PFSK-1 (cell line): ENCODE data around the gene SCO2.

Experiments used
- FOXP2 ChIP-seq: optimal IDR thresholded peaks from 2 replicates; pipeline ENCODE3; 2011; ENCODE audit warnings: borderline replicate concordance, control low read depth, inconsistent platforms; ENCODE audit not compliant: insufficient read depth; ENCODE audit errors: extremely low read length, extremely low read depth
- POLR2AphosphoS5 ChIP-seq: IDR thresholded peaks from 2 replicates; pipeline ENCODE4 v1.6.1; 2012; ENCODE audit warnings: low read depth, mild to moderate bottlenecking, control low read depth, low read length, moderate library complexity
- SIN3A ChIP-seq: IDR thresholded peaks from 2 replicates; pipeline ENCODE4 v1.6.1; 2012; ENCODE audit warnings: mild to moderate bottlenecking, low read length, moderate library complexity, borderline replicate concordance; ENCODE audit not compliant: insufficient read depth
- TAF1 ChIP-seq: IDR thresholded peaks from 2 replicates; pipeline ENCODE4 v1.6.1; 2012; ENCODE audit warnings: low read length, control low read depth, borderline replicate concordance; ENCODE audit not compliant: insufficient read depth
- TF ChIP-seq, protein P1 (sequence below), 2 experiments: IDR thresholded peaks; 2 replicates each; pipeline versions ENCODE4 v1.6.1 to v1.8.0; 2011 to 2012; ENCODE audit warnings: low read depth in 2 of 2, low read length in 2 of 2, control low read depth in 1 of 2, inconsistent platforms in 1 of 2, mild to moderate bottlenecking in 1 of 2, moderate library complexity in 1 of 2; ENCODE audit not compliant: insufficient read depth in 1 of 2

The SCO2 gene

DNA sequence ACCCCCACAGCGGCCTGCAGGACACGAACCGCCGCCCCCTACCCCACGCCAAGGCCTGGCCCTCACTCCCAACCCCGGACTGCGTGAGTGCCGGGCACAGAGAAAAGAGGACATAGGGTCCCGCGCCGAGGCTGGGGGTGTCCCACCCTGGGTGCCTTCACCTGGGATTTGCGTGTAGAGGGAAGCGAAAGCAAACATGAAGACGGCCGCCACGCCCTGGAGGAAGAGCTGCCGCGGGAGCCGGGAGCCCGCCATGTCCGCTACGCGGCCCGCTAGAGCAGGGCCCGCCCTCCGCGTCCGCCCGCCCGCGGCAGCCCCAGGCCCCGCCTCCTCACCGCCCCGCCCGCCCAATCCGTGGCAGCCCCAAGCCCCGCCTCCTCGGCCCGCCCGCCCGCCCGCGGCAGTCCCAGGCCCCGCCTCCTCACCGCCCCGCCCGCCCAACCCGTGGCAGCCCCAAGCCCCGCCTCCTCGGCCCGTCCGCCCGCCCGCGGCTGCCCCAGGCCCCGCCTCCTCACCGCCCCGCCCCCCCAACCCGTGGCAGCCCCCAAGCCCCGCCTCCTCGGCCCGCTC lies 17.9 kb downstream of the SCO2 start, which contains the start of gene LMF2:
Gene LMF2, minus strand, starts transcription at position 282 of the 570 bp plus-strand sequence. Its CDS starts 27 bp downstream, at position 255.
- TF ChIP-seq, protein P1, sequence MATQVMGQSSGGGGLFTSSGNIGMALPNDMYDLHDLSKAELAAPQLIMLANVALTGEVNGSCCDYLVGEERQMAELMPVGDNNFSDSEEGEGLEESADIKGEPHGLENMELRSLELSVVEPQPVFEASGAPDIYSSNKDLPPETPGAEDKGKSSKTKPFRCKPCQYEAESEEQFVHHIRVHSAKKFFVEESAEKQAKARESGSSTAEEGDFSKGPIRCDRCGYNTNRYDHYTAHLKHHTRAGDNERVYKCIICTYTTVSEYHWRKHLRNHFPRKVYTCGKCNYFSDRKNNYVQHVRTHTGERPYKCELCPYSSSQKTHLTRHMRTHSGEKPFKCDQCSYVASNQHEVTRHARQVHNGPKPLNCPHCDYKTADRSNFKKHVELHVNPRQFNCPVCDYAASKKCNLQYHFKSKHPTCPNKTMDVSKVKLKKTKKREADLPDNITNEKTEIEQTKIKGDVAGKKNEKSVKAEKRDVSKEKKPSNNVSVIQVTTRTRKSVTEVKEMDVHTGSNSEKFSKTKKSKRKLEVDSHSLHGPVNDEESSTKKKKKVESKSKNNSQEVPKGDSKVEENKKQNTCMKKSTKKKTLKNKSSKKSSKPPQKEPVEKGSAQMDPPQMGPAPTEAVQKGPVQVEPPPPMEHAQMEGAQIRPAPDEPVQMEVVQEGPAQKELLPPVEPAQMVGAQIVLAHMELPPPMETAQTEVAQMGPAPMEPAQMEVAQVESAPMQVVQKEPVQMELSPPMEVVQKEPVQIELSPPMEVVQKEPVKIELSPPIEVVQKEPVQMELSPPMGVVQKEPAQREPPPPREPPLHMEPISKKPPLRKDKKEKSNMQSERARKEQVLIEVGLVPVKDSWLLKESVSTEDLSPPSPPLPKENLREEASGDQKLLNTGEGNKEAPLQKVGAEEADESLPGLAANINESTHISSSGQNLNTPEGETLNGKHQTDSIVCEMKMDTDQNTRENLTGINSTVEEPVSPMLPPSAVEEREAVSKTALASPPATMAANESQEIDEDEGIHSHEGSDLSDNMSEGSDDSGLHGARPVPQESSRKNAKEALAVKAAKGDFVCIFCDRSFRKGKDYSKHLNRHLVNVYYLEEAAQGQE (IDR thresholded peaks at IDR 0.05; ENCODE audit: insufficient read depth in 1 of 2, low read depth in 2 of 2, low read length in 2 of 2): no peak
- TF ChIP-seq FOXP2: no peak
- no peak for TF ChIP-seq SIN3A
- no peak for TF ChIP-seq POLR2AphosphoS5
- TF ChIP-seq TAF1: no peak

- TF ChIP-seq TAF1 (no peak), SIN3A (no peak), FOXP2 (no peak), POLR2AphosphoS5 (no peak)
- TF ChIP-seq, protein P1 (IDR thresholded peaks at IDR 0.05; ENCODE audit: insufficient read depth in 1 of 2, low read depth in 2 of 2, low read length in 2 of 2): no peak
Observed at GRCh38 chr22:50506611-50507420, 18.6 kb downstream of the SCO2 start.

- TF ChIP-seq TAF1 (no peak), SIN3A (no peak), FOXP2 (no peak), POLR2AphosphoS5 (no peak)
- TF ChIP-seq, protein P1 (IDR thresholded peaks at IDR 0.05; ENCODE audit: insufficient read depth in 1 of 2, low read depth in 2 of 2, low read length in 2 of 2): no peak
Observed at GRCh38 chr22:50505776-50506610, 19.4 kb downstream of the SCO2 start.

DNA sequence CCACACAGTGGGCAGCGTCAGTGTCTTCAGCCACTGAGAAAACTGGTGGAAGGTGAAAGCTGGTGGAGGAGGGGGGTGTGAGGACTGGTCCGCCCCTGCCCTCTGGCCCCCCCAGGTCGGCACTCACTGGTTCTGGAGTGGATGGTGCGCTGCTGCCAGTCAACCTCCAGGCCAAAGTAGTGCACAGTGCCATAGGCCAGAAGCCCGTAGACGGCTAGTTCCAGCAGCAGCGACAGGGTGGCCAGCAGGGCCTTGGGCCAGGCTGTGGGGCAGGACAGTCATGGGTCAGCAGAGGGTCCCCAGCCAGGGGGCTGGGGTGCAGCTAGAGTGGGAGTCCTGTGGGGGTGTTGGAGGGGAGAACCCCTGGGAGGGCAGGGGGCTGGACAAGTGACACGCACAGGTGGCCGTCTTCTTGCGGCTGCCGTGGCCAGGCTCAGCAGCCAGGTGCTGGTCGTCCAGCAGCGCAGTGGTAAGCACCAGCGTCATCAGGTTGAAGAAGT lies 20.1 kb downstream of the SCO2 start:
- TF ChIP-seq TAF1 (no peak), SIN3A (no peak), FOXP2 (no peak), POLR2AphosphoS5 (no peak)
- TF ChIP-seq, protein P1 (IDR thresholded peaks at IDR 0.05; ENCODE audit: insufficient read depth in 1 of 2, low read depth in 2 of 2, low read length in 2 of 2): no peak
